Thoracic aorta (tissue), 2 donors: Measurements from ENCODE around the gene EHF. TPM values are rescaled to one million over a fixed set of nuclear protein-coding genes. Genes with fewer than 3 reads are reported as not detected.

Source experiments
- ATAC-seq: fragments of 150-250 bp; one replicate; pipeline ENCODE4 v1.8.0; 2017; ENCODE audit warnings: low read depth; ENCODE audit not compliant: insufficient number of reproducible peaks, low FRiP score
- DNase-seq: peaks from one replicate; pipeline ENCODE4 v3.0.0-alpha.2; 2020; ENCODE audit warnings: low spot score
- H3K27ac ChIP-seq, 2 donors: fragments of 200-600 bp; sonication (generic); 1 replicate in 1 of 2; 2 replicates in 1 of 2; pipeline ENCODE4 v1.5.1; 2016; ENCODE audit warnings: mild to moderate bottlenecking in 2 of 2, moderate library complexity in 2 of 2
- H3K27me3 ChIP-seq: fragments of 200-600 bp; sonication (generic); replicated peaks from 2 replicates; pipeline ENCODE4 v1.6.0; 2016; ENCODE audit warnings: mild to moderate bottlenecking; ENCODE audit not compliant: insufficient read depth
- H3K36me3 ChIP-seq: fragments of 200-600 bp; sonication (generic); one replicate; pipeline ENCODE4 v1.5.1; 2016
- H3K4me1 ChIP-seq, 2 donors: fragments of 200-600 bp; sonication (generic); 1 replicate in 1 of 2; 2 replicates in 1 of 2; pipeline versions ENCODE4 v1.5.1 to v1.6.0; 2016; ENCODE audit warnings: low read depth in 2 of 2, mild to moderate bottlenecking in 1 of 2; ENCODE audit not compliant: control insufficient read depth in 1 of 2
- H3K4me3 ChIP-seq: fragments of 200-600 bp; sonication (generic); 2 replicates; pipeline ENCODE4 v1.5.1; 2016; ENCODE audit warnings: mild to moderate bottlenecking
- H3K9me3 ChIP-seq: fragments of 200-600 bp; sonication (generic); 2 replicates; pipeline ENCODE4 v1.5.1; 2016
- total RNA-seq, 2 donors: library from RNA; depleted of rRNA; stranded (reverse); fragments of >200 nt; gene quantifications; one replicate each; pipeline versions ENCODE4 v1.1.0 to v1.2.3, GENCODE V29; 2016
- TF ChIP-seq, protein P1 (sequence below): fragments of 200-600 bp; sonication (generic); IDR thresholded peaks from one replicate; pipeline ENCODE4 v1.5.1; 2019; ENCODE audit warnings: antibody characterized with exemption

The EHF gene
- total RNA-seq, 2 donors from 2014 or later, result 0.14 TPM

DNA sequence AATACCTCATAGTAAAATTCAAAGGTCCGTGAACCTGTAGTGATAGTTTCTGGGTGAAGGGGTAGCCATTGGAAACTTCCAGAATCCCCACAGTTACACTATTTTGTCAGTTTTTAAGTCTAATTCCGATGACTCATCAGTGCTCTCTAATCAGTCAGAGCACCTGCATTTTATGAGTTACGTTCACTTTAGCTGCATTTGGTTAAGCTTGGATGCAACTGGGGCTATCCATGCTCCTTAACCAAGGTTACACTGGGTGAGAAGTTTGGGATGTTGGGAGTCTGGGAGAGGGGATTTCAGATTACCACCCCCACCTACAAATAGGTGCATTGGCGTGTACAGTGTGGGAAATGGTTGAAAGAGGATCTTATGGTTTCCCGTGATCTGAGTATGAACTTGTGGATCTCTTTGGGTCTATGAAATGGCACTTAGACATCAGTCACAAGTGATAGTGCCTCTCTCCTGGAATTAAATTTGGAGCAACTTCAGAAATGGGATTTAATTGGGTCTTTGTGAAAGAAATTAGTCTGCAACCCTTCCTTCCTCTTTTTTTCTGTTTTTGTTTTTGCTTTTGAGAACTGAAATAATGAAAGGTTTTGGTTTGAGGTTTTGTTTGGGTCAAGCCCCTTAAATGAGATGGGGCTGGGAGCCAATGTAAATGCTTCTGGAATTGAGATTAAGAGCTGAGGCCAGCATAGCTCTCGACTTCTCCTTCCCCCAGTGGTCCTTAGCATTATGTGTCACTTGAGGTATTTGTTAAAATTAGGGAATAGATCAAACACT lies 31.5 kb downstream of the EHF start:
- no peak overlapping the region for H3K4me3 ChIP-seq
- no peak for ATAC-seq
- no peaks in the 10 kb centered on the region for H3K9me3 ChIP-seq
- H3K27me3 ChIP-seq, result no peaks in the 10 kb centered on the region
- TF ChIP-seq, protein P1, sequence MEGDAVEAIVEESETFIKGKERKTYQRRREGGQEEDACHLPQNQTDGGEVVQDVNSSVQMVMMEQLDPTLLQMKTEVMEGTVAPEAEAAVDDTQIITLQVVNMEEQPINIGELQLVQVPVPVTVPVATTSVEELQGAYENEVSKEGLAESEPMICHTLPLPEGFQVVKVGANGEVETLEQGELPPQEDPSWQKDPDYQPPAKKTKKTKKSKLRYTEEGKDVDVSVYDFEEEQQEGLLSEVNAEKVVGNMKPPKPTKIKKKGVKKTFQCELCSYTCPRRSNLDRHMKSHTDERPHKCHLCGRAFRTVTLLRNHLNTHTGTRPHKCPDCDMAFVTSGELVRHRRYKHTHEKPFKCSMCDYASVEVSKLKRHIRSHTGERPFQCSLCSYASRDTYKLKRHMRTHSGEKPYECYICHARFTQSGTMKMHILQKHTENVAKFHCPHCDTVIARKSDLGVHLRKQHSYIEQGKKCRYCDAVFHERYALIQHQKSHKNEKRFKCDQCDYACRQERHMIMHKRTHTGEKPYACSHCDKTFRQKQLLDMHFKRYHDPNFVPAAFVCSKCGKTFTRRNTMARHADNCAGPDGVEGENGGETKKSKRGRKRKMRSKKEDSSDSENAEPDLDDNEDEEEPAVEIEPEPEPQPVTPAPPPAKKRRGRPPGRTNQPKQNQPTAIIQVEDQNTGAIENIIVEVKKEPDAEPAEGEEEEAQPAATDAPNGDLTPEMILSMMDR, result no peak
- DNase-seq, result no peak
- H3K36me3 ChIP-seq, result no peaks in the 10 kb centered on the region
- H3K4me1 ChIP-seq, result no peaks in the 10 kb centered on the region
- H3K27ac ChIP-seq, result no peak overlapping the region

DNA sequence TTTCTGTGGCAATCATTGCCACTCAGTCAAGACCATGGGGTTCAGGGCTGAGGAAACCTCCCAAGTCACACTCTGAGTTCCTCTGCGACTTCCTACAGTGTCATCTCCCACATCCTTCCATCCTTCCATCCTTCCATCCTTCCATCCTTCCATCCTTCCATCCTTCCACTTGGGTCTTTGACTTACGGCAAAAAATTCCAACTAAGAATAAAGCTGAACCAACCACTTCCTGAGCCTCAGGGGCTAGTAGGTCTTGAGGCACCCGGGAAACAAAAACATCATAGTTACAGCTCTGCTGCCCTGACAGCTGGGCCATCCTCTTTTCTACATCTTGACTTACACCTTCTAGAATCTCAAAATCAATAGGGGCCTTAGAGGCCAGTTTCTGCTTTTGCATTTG lies 32.1 kb downstream of the EHF start:
- Histone ChIP-seq H3K36me3 (no peaks in the 10 kb centered on the region), H3K27ac (no peak overlapping the region), H3K9me3 (no peaks in the 10 kb centered on the region), H3K4me1 (no peaks in the 10 kb centered on the region), H3K4me3 (no peak overlapping the region), H3K27me3 (no peaks in the 10 kb centered on the region)
- DNase-seq (no peak), ATAC-seq (no peak)
- TF ChIP-seq, protein P1, result no peak

DNA sequence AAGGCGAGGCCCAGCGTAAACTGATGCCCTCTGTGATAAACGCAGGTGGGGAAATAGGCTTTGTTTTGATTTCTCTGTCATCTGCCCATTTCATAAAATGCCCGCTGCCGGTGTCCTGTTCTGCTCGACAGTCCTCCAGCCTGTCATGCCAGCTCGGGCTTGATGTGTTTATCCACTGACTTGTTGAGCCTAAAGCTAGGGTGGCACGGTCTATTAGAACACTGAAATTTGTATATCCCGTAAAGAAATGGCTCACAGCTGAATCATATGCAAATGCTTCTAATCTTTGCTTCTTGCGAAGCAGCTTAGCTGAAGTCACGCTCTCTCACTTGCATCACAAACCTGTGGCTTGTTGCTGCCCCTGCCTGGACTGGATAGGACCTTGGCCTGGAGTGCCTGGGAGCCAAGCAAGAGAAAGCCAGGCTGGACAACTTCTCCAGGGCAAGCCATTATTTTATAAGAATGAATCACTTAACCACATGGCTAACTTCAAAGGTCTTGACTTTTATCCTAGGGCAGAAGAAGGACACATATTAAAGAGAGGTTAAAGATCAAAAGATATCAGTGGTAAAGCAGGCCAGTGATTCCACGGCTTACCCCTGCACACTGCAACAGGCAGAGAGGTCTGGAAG lies 33.1 kb downstream of the EHF start:
- Histone ChIP-seq H3K36me3 (no peaks in the 10 kb centered on the region), H3K4me3 (no peak overlapping the region), H3K9me3 (no peaks in the 10 kb centered on the region), H3K27ac (no peak overlapping the region), H3K4me1 (no peaks in the 10 kb centered on the region), H3K27me3 (no peaks in the 10 kb centered on the region)
- ATAC-seq, result no peak
- TF ChIP-seq, protein P1, result no peak
- no peak for DNase-seq

DNA sequence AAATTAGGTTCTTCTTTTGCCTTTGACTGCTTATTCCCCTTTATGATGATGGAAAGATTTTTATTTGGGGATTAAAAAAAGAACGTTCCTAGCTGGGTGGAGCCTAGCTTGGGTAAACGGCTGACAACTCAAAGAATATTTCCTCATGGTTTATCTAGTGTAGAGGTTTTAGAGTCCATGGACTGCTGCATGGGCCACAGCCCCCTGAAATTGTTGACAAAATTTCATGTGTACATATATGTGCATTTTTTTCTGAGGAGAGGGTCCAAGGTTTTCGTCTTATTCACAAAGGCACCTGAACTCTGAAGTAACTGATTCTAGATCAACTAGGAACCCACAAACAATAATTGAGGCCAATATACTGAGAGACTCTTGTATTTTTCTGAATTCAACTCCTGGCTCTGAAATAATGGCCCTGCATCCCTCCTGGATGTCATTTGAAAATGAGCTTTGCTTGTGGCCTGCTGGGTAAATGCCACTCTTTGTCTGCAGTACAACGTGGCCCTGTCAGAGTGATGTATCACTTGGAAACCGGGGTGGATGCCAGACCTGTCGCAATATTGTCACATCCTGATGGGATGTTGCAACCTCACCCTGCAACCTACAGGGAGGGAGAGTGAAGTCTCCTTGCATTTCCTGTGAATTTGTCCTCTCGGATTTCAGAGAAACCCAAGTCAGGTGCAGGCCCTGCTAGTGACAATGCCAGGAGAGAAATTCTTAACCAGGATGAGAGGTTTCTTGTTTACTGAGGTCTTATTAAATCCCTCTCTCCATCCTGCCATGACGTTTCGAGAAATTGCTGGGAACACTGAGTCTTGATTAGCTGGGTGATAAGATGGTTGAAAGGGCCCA lies 33.8 kb downstream of the EHF start:
- DNase-seq (no peak), ATAC-seq (no peak)
- TF ChIP-seq, protein P1, result no peak
- Histone ChIP-seq H3K4me1 (no peaks in the 10 kb centered on the region), H3K9me3 (no peaks in the 10 kb centered on the region), H3K27me3 (no peaks in the 10 kb centered on the region), H3K36me3 (no peaks in the 10 kb centered on the region), H3K27ac (no peak overlapping the region), H3K4me3 (no peak overlapping the region)
